ENCODE measurements around the gene SOCS6. TPM values are rescaled to one million over a fixed set of nuclear protein-coding genes. Genes with fewer than 3 reads are reported as not detected.
"Not testable (repeated sequence)": the region's sequence is repeated elsewhere in the genome, so short reads cannot be mapped to it uniquely, and the experiment has no call there.

The SOCS6 gene
- total RNA-seq, 1 donor from 2014 or later, result 59.6 TPM

DNA sequence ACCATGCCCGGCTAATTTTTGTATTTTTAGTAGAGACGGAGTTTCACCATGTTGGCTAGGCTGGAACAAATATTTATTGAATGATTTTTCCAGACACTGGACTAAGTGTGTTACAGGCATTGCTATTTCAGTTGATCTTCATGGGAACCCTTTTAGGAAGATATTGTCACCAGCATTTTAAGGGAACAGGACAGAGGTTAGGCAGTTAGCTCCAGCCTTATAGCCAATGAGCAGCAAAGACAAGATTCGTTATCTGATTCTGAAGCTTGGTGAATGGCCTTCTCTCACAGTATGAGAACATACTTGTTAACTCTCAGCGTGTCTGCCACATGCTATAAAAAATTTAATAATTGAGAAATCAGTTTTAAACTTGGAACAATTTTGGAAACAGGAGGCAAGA lies 73.4 kb downstream of the SOCS6 start:
- no peak for DNase-seq

DNA sequence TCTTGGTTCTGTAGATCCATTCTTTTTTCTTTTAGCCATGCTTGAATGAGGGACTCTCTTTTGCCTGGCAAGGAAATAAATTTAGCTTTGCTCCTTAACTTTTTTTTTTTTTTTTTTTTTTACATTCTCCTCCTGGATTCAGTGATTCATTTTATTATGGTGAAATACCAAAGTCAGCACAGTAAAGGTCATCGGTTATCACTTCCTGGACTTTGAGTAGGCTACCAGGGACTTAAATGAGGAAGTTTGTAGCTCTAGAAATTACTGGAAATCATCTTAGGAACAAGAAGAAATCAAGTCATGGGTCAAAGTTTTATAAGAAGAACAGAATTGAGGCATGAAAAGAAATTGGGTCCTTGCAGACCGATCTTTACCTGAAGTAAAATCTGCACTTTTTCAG lies 75.0 kb downstream of the SOCS6 start:
- DNase-seq, result no peak

DNA sequence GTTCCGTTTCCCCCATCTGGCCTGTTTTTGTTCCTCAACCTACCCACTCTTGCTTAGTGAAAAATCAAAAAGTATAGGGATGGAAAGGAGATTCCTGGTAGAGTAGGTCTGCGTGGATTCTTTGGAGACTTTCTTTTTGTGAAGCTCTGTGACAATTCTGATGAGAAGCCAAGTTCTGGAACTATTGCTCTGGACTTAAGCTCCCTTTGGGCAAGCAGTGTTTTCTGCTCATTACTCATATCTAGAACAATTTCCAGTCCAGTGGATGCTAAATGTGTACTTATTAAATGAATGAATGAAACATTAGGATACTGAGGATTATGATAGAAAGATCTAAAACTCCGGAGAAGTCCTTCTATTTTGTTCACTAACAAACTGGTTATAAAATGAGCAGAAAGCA lies 76.5 kb downstream of the SOCS6 start:
- no peak for DNase-seq

DNA sequence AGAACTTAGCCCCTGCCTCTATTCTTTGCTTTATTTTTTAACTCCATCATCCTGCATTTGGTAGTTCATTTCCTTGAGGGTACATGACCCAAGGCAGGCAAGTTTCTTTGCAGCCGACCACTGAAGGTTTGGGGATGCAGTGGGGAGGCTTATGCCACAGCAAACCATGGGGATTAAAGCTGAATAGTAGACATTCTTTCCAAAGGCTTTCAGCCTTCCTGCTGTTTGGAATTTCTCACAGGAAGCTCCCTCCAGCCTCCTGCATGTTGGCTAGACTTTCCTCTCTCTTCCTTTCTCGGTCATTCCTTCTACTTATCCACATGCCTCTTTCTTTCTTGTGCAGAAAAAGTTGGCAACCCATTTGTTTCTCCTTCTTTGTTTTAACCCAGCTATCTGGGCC lies 77.3 kb downstream of the SOCS6 start:
- no peak for DNase-seq

DNA sequence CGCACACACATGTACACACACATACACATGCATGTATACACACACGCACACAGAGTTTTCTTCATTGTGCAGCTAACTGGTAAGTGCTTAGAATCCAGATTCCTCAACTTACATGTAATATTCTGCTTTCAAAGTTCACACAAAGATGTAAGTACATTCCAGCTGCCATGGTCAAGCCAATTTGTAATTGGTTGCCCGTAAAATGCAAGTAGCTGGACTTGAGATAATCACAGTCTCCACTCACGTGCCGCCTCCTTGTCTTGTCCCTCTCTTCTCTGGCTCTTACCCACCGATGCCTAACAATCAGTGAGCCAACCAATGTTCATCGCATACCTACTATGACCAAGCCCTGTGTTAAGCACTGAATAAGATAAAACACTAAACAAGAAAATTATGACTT lies 77.8 kb downstream of the SOCS6 start:
- DNase-seq, result no peak

DNA sequence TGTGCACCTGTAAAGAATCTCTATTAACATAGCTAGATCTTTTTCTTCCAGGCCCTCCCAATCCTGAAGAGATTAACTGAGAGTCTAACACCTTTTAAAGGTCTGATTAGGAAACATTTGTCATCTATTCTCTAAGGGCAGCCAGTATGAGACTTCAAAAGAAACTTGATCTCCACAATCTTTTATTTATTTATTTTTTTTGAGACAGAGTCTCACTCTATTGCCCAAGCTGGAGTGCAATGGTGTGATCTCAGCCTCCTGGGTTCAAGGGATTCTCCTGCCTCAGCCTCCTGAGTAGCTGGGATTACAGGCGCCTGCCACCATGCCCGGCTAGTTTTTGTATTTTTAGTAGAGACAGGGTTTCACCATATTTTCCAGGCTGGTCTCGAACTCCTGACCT lies 78.5 kb downstream of the SOCS6 start:
- not testable (repeated sequence) for DNase-seq

DNA sequence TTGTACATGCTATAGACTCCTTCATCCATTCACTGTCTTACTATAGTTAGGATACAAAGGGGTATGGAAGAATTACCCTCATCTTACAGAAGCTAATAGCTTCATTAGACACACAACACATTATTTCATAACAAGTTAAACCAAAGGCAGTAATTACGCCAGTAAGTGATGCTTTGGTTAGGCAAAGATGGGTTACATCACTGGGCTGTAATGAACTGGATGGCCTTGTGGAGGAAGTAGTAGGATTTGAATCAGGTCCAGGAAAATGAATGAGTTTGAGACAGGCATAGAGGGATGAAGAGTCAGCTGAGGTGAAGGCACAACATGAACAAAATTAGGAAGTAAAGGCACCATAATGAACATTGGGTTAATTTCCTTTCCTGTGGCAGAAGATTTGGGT lies 80.1 kb downstream of the SOCS6 start:
- DNase-seq, result no peak

DNA sequence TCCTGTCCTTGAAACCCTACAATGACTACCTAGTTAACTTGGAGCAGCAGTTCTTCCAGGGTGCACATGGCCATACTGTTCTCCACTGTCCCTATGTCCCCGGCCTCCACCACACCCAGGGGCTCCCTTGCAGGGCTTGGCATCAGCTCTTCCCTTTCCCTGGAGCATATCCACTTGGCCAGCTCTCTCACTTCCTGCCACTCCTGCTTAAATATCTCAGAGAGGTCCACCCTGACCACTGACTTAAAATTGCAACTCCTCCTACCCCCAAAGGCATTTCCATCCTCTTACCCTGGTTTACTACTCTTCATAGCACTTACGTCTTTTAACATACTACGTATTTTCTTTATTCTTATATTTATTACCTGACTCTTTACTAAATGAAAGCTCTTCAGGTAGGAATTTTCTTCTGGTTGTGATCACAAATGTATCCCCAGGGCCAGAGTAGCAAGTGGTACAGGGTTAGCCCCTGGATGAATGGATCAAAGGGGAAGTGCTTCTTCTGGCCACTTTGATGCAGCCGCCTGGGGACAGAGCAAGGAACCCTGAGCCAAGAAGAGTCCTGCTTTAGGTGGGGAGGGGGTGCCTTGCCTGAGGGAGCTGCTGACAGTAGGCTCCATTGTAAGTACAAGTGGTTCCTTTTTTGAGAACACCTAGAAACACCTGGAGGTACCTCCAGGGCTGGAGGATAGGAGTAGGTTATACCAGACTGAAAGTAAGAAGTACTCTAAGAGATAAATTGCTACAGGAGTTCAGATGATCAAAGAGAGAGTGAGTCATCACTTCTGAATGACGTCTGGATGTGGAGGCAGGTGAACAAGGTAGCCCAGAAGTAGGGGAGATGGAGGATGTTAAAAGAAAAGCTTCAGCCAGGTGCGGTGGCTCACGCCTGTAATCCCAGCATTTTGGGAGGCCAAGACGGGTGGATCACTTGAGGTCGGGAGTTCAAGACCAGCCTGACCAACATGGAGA lies 82.2 kb downstream of the SOCS6 start:
- no peak for DNase-seq

DNA sequence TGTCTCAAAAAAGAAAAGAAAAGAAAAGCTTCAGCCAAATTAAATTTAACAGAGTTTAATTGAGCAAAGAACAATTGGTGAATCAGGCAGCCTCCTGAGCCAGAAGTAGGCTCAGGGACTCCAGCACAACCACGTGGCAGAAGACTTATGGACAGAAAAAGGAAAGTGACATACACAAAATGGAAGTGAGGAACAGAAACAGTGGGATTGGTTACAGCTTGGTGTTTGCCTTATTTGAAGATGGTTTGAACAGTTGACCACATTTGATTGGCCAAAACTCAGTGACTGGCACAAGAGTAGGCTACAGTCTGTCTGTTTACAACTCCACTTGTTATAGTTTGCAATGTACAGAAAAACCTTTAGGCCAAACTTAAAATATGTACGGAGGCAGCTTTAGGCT lies 83.1 kb downstream of the SOCS6 start:
- no peak for DNase-seq

DNA sequence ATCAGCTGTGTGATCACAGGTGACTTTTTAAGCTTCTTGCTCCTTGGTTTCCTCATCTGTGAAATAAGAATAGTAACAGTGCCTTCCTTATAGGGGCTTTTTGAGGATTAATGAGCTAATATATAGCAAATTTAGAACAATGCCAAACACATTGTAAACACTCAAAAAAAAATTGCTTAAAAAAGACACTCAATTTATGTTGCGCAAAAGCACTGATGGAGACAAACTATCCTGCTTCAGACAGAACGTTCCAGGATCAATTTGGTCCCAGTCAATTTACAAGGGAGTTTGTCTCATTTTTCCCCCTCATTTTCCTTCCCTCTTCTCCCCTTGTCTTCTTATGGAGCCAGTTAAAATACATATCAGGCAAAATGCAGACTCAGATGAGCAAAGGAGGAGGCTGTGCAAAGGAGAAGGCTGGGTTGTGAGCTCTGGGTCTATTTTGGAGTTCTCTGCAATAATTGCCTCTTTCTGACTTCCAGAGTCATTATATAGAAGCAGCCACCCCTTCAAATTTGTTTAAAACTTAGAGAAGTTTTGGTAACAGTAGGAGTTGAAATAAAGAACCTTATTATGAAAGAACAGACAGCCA lies 83.7 kb downstream of the SOCS6 start:
- DNase-seq, result no peak

DNA sequence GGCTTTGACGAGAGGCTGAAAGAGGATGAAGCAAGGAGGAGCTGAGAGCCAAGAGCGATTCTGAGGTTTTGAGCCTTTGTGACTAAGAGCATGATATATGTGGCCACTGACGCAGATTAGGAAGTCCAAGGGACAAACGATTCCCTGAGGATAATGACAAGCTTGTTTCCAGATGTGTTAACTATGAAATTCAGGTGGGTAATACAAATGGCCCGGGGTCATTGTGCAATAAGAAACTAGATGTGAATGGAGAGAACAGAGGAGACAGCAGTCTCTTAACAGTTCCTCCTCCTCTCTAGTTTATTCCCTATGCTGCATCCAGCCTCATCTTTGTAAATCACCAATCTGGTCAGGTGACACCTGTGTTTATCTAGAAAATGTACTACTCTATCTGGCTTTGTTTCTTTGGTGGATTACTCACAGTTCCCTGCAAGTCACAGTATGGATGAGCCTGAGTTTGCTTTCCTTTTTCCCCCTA lies 84.2 kb downstream of the SOCS6 start:
- DNase-seq, result no peak

DNA sequence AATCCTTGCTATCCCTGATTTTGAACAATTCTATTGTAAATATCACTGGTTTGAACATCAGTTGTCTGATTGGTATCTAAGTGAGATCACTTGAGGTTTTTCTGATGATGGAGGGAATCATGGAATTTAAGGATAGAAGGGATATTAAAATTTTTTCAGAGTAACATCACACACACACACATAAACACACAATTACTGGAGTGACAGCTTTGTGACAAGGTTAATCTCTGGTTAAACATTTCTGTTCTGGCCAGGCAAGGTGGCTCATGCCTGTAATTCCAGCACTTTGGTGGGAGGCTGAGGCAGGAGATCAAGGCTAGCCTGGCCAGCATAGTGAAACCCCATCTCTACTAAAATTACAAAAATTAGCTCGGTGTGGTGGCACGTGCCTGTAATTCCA lies 85.3 kb downstream of the SOCS6 start:
- DNase-seq, result no peak

DNA sequence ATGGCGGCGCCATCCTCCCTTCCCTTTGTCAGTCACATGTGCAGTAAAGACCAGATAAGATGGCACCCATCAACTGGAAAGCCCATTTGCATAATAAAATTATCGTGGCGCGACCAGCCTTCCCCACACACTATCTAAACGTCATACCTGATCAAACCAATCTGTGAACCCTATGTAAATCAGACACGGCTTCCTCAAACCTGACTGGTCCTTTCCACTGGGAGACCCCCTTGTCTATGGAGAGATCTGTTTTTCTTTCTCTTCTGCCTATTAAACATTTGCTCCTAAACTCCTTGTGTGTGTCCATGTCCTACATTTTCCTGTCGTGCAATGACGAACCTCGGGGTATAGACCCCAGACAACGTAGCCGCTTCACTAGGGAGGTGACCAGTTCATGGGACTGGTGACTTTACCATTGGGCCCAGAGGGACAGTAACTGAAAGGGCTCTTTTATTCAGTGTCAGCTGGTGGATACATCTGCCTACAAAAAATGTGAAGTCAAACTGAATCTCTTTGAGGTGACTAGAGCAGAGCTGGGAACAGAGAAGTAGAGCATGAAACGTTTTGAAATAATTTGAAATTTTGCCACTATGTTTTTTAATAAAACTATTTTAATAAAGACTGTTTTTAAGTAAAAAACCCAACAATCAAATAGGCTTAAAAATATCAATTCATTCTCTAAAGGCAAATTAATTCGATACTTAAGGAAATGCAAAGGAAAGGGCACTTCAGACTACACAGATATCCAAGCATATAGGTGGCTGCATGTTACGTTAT lies 87.5 kb downstream of the SOCS6 start:
- no peak for DNase-seq

DNA sequence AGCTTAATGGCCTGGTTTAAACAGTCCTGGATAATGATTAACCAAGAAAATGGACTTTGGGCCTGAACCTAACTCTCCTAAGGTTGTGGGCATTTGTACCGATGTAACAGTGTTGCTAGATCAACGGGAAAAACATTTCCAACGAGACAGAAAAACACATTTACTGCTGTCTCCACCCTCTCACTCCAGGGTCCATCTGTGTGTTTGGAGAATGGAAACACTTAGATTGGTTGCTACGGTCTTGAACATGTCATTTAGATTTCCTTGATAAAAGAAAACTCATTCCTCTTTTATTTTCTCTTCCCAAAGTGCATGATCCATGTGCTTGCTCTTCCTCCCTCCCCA lies 88.0 kb downstream of the SOCS6 start:
- DNase-seq, result no peak

DNA sequence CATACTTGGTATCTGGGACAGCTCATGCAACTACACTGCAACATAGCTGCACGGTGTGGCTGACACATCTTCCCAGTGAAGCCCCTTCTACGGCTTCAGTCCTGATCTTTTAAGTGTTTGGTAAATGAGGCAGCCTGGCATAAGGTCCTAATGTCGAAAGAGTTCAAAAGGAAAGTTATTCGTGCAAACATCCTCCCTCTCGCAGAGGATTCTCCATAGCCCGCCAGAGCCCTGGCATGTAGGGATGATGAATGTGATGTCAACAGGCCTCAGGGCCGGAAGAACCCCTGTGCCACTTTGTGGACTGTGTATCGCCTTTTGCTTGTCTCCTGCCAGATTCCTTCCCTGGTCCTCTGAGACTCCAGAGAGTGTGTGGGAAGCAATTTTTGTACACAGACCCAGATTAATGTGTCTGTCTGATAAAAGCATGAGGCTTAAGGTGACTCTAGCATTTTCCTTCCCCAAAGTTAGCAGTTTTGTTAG lies 88.5 kb downstream of the SOCS6 start:
- no peak for DNase-seq

DNA sequence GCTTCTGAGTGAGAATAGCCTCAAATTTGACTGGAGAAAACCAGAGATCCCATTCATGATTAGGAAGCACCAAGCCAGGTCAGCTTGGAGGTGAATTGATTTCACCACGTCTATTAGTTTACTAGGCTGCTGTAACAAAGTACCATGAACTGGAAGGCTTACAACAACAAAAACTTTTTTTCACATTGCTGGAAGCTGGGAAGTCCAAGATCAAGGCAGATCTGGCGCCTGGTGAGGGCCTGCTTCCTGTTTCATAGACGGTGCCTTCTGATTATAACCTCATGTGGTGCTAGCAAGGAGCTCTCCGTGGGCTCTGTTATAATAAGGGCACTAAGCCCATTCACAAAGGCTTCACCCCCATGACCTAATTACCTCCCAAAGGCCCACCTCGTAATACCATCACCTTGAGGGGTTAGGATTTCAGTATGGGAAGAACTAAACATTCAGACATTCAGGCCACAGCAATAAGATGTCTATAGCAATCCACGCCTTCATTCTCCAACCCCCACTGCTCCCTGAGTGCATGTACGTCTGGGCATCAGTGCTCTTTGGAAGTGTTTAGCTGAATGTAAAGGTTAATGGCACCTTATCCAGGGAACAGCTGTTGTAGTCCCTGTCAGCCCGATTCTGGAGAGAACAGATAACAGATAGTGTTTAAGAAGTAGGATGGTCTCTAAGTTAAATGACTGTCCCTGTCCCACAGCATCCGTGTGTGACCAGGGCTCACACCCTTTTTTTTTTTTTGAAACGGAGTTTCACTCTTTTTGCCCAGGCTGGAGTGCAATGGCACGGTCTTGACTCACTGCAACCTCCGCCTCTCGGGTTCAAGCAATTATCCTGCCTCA lies 89.2 kb downstream of the SOCS6 start:
- DNase-seq, result no peak

Other genes with a start within 250 kb of the SOCS6 start
- 53.5 TPM for gene RTTN, start 83.4 kb upstream of the SOCS6 start, total RNA-seq